NB4 (cell line): Measurements from ENCODE around the gene TLCD1.

Experiments used
- POLR2A ChIP-seq: IDR thresholded peaks from 2 replicates; pipeline ENCODE4 v1.6.1; 2011; ENCODE audit warnings: mild to moderate bottlenecking; ENCODE audit not compliant: insufficient read length; ENCODE audit errors: extremely low read depth
- TF ChIP-seq, protein P1 (sequence below): IDR thresholded peaks from one replicate; pipeline ENCODE4 v1.5.1; 2012; ENCODE audit warnings: low read depth, low read length

DNA sequence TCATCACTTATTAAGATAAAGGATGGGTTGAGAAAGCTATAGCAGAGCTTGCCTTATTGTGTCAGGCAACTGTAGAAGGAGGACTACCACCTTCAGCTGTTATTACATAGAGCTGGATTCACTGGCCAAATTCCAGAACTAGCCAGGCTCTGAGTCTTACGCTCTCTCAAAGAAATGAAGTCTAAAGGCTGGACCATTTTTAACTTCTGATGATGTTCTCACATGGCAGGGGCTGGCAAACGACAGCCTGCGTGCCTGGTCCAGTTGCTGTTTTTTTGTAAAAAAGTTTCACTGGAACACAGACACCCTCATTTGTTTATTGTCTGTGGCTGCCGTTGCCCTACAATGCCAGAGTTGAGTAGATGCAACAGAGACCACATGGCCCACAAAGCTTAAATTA is 39.0 kb upstream of the TLCD1 start:
- TF ChIP-seq, protein P1, sequence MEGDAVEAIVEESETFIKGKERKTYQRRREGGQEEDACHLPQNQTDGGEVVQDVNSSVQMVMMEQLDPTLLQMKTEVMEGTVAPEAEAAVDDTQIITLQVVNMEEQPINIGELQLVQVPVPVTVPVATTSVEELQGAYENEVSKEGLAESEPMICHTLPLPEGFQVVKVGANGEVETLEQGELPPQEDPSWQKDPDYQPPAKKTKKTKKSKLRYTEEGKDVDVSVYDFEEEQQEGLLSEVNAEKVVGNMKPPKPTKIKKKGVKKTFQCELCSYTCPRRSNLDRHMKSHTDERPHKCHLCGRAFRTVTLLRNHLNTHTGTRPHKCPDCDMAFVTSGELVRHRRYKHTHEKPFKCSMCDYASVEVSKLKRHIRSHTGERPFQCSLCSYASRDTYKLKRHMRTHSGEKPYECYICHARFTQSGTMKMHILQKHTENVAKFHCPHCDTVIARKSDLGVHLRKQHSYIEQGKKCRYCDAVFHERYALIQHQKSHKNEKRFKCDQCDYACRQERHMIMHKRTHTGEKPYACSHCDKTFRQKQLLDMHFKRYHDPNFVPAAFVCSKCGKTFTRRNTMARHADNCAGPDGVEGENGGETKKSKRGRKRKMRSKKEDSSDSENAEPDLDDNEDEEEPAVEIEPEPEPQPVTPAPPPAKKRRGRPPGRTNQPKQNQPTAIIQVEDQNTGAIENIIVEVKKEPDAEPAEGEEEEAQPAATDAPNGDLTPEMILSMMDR = no peak
- TF ChIP-seq POLR2A = no peak
